IMR-90 (cell line): Measurements from ENCODE around the gene DNAJB8. TPM values are rescaled to one million over a fixed set of nuclear protein-coding genes. Genes with fewer than 3 reads are reported as not detected.

ENCODE experiments used
- ATAC-seq: fragments of 200-7000 bp; cut with Tn5 transposase; 2 replicates; pipeline ENCODE4 v1.9.1; 2020; ENCODE audit warnings: low read depth, mild to moderate bottlenecking, moderate library complexity
- BruUV-seq: library from RNA; stranded (reverse); fragments of 400-500 nt; replicated peaks from 2 replicates; lab custom pipeline; 2021; lab: Mats Ljungman, UMichigan
- CTCF ChIA-PET: fragments of 300-600 bp; formaldehyde crosslinking; extraction: SDS; loops from one replicate; lab custom pipeline; 2021; ENCODE audit warnings: antibody characterized with exemption; lab: Yijun Ruan, JAX
- POLR2A ChIA-PET: fragments of 300-600 bp; sonication (Branson Sonifier 250); formaldehyde crosslinking; loops from one replicate; lab custom pipeline; 2022; ENCODE audit warnings: antibody characterized with exemption; ENCODE audit not compliant: unreplicated experiment; lab: Charles Lee
- DNase-seq: peaks from one replicate; pipeline ENCODE4 v3.0.0; 2013
- H2AFZ ChIP-seq: replicated peaks from 2 replicates; pipeline ENCODE3; 2013; ENCODE audit warnings: low read length, mild to moderate bottlenecking; ENCODE audit not compliant: poor library complexity
- H2AK5ac ChIP-seq: 2 replicates; pipeline ENCODE4 v1.6.1; 2013; ENCODE audit warnings: low read depth, low read length, inconsistent platforms
- H2AK9ac ChIP-seq: replicated peaks from 2 replicates; pipeline ENCODE3; 2013; ENCODE audit warnings: mild to moderate bottlenecking, low read depth, low read length, moderate library complexity; ENCODE audit not compliant: poor library complexity
- H2BK120ac ChIP-seq: 2 replicates; pipeline ENCODE4 v1.6.1; 2013; ENCODE audit warnings: low read depth, low read length, inconsistent platforms
- H2BK15ac ChIP-seq: 3 replicates; pipeline ENCODE4 v1.6.1; 2013; ENCODE audit warnings: low read depth, low read length, inconsistent platforms
- H2BK20ac ChIP-seq: 2 replicates; pipeline ENCODE4 v1.6.1; 2013; ENCODE audit warnings: low read depth, mild to moderate bottlenecking, inconsistent platforms, low read length, moderate library complexity
- H2BK5ac ChIP-seq: 2 replicates; pipeline ENCODE4 v1.6.1; 2013; ENCODE audit warnings: mild to moderate bottlenecking, low read depth, low read length, inconsistent platforms; ENCODE audit not compliant: poor library complexity, severe bottlenecking
- H3K14ac ChIP-seq: replicated peaks from 2 replicates; pipeline ENCODE4 v1.6.1; 2013; ENCODE audit warnings: low read depth, low read length, inconsistent platforms
- H3K18ac ChIP-seq: 2 replicates; pipeline ENCODE4 v1.6.1; 2013; ENCODE audit warnings: low read depth, low read length, control low read depth
- H3K23ac ChIP-seq: 2 replicates; pipeline ENCODE4 v1.6.1; 2013; ENCODE audit warnings: low read depth, low read length, inconsistent platforms
- H3K27ac ChIP-seq: 2 replicates; pipeline ENCODE4 v1.5.1; 2013; ENCODE audit warnings: mild to moderate bottlenecking, control low read depth, low read length; ENCODE audit not compliant: insufficient read depth
- H3K27me3 ChIP-seq: 2 replicates; pipeline ENCODE4 v1.6.1; 2013; ENCODE audit warnings: low read length; ENCODE audit not compliant: control insufficient read depth, insufficient read depth
- H3K36me3 ChIP-seq: 2 replicates; pipeline ENCODE4 v1.6.1; 2013; ENCODE audit warnings: low read length, mixed read lengths; ENCODE audit not compliant: control insufficient read depth, insufficient read depth
- H3K4ac ChIP-seq: 2 replicates; pipeline ENCODE4 v1.6.1; 2013; ENCODE audit warnings: low read depth, low read length, inconsistent platforms
- H3K4me1 ChIP-seq: 2 replicates; pipeline ENCODE4 v1.6.1; 2013; ENCODE audit warnings: low read length, mixed read lengths; ENCODE audit not compliant: control insufficient read depth, insufficient read depth
- H3K4me2 ChIP-seq: 2 replicates; pipeline ENCODE4 v1.6.1; 2013; ENCODE audit warnings: low read depth, mild to moderate bottlenecking, control low read depth, low read length, moderate library complexity
- H3K4me3 ChIP-seq: 2 replicates; pipeline ENCODE4 v1.5.1; 2013; ENCODE audit warnings: low read depth, mild to moderate bottlenecking, control low read depth, low read length, moderate library complexity; ENCODE audit not compliant: insufficient read depth
- H3K56ac ChIP-seq: 2 replicates; pipeline ENCODE4 v1.6.1; 2013; ENCODE audit warnings: low read length, inconsistent platforms; ENCODE audit not compliant: insufficient read depth; ENCODE audit errors: extremely low read depth
- H3K79me1 ChIP-seq, 2 experiments: 2 replicates each; pipeline ENCODE4 v1.6.1; 2013; ENCODE audit warnings: low read length in 2 of 2, inconsistent platforms in 1 of 2, low read depth in 1 of 2
- H3K9ac ChIP-seq: 2 replicates; pipeline ENCODE4 v1.6.1; 2013; ENCODE audit warnings: low read depth, low read length, control low read depth
- H3K9me1 ChIP-seq: 2 replicates; pipeline ENCODE4 v1.6.1; 2013; ENCODE audit warnings: low read length, inconsistent platforms; ENCODE audit not compliant: insufficient read depth
- H3K9me3 ChIP-seq: 2 replicates; pipeline ENCODE4 v1.6.1; 2013; ENCODE audit warnings: low read length; ENCODE audit not compliant: control insufficient read depth, insufficient read depth
- H4K20me1 ChIP-seq: 2 replicates; pipeline ENCODE4 v1.6.1; 2013; ENCODE audit warnings: low read length, inconsistent platforms; ENCODE audit not compliant: insufficient read depth
- H4K5ac ChIP-seq: 2 replicates; pipeline ENCODE4 v1.6.1; 2013; ENCODE audit warnings: mild to moderate bottlenecking, low read depth, low read length, control low read depth
- H4K8ac ChIP-seq, 2 experiments: 2 replicates each; pipeline ENCODE4 v1.6.1; 2013; ENCODE audit warnings: low read depth in 2 of 2, low read length in 2 of 2, control low read depth in 1 of 2, inconsistent platforms in 1 of 2
- H4K91ac ChIP-seq: 2 replicates; pipeline ENCODE4 v1.6.1; 2013; ENCODE audit warnings: low read depth, low read length, inconsistent platforms; ENCODE audit not compliant: insufficient read depth
- CEBPB ChIP-seq: IDR thresholded peaks from 2 replicates; pipeline ENCODE4 v1.6.1; 2012; ENCODE audit warnings: low read depth, low read length, improper control_type of control experiment
- MAFK ChIP-seq: IDR thresholded peaks from 2 replicates; pipeline ENCODE4 v1.6.1; 2012; ENCODE audit warnings: low read depth, low read length, improper control_type of control experiment
- WGBS, 2 experiments: methylation state at CpG; one replicate each; pipeline versions ENCODE4 v1.1.5 to v1.1.7; 2013; ENCODE audit warnings: missing lambda C conversion rate in 2 of 2; ENCODE audit not compliant: insufficient read length in 1 of 2; ENCODE audit errors: extremely low coverage in 2 of 2; 5-methylcytosine and 5-hydroxymethylcytosine counted together
- dilution Hi-C: fragments of 300-500 bp; cut with HindIII; formaldehyde crosslinking; loops from one replicate; pipeline ENCODE4 v1.14.3; 2018; ENCODE audit warnings: low sequenced_read_pairs; ENCODE audit not compliant: unreplicated experiment
- in situ Hi-C: fragments of 300-500 bp; cut with MboI; formaldehyde crosslinking; loops from 3 replicates; pipeline ENCODE4 v1.14.3; 2019; ENCODE audit warnings: low sequenced_read_pairs, inconsistent platforms, mixed read lengths
- intact Hi-C: fragments of 100-400 bp; cut with micrococcal nuclease; formaldehyde crosslinking; loops from 2 replicates; pipeline ENCODE4 v1.10.0; 2022
- polyA plus RNA-seq, 3 experiments: library from polyadenylated mRNA; depleted of rRNA; stranded (reverse); fragments of >200 nt; gene quantifications; 2 replicates each; pipeline ENCODE4 v1.2.3, GENCODE V29; 2012; ENCODE audit warnings: low replicate concordance in 1 of 3
- total RNA-seq: library from RNA; depleted of rRNA; stranded (reverse); fragments of >200 nt; gene quantifications from 2 replicates; pipeline ENCODE4 v1.2.3, GENCODE V29; 2012

DNAJB8 gene
- total and polyA plus RNA-seq, 2 of the 4 experiments (the other 2 are of a cell fraction): not detected

GRCh38 chr3:128449111-128449638, 17.5 kb downstream of the DNAJB8 start:
- Histone ChIP-seq H2AK9ac (no peak overlapping the region), H3K79me1 (no peaks in the 10 kb centered on the region), H4K8ac (no peak overlapping the region), H4K20me1 (no peaks in the 10 kb centered on the region), H4K91ac (no peak overlapping the region), H2AFZ (no peak overlapping the region), H2BK120ac (no peak overlapping the region), H3K27me3 (peaks cover 46% of the 10 kb centered on the region), H3K4ac (no peak overlapping the region), H3K27ac (no peak overlapping the region), H3K23ac (no peak overlapping the region), H2BK15ac (no peak overlapping the region), H3K4me3 (no peak overlapping the region), H3K56ac (no peak overlapping the region), H3K36me3 (no peaks in the 10 kb centered on the region), H2BK20ac (no peak overlapping the region), H3K9me3 (no peaks in the 10 kb centered on the region), H4K5ac (no peak overlapping the region), H3K4me2 (no peak overlapping the region), H2BK5ac (no peak overlapping the region), H2AK5ac (no peak overlapping the region), H3K14ac (no peak overlapping the region), H3K9me1 (0 out of 2 replicates have a peak, but pooled peaks cover 4% of the 10 kb centered on the region), H3K18ac (no peak overlapping the region), H3K4me1 (no peaks in the 10 kb centered on the region), H3K9ac (no peak overlapping the region)
- ATAC-seq (no peak), DNase-seq (peak; percentile 14)
- no CpG with 5 or more reads among the region's 6 CpGs for WGBS, 2 experiments
- CTCF ChIA-PET: interaction anchor here (1.0 kb wide), 1 partner anchor 48 kb away, joined by 3 read pairs; no protein-coding TSS in a partner anchor
- intact Hi-C loops (no loop called here), dilution Hi-C loops (no loop called here), in situ Hi-C loops (no loop called here)
- no TSS peak for BruUV-seq
- TF ChIP-seq CEBPB (no peak), MAFK (0 out of 2 replicates have a peak, but pooled peaks have one; percentile 15)
- POLR2A ChIA-PET: interaction anchor here (0.6 kb wide), 1 partner anchor 1286 kb away, joined by 5 read pairs; no protein-coding TSS in a partner anchor
